Activated effector memory CD4-positive, alpha-beta T cell treated with anti-CD3 and anti-CD28 coated beads, Interleukin-2, amount 50 U/mL, for 16 hours (primary cell): Measurements from ENCODE around the gene OR10P1.

Experiments used
- DNase-seq: peaks from one replicate; pipeline ENCODE4 v3.0.0-alpha.2; 2020

Gene OR10P1

GRCh38 chr12:55653031-55653430, 16.3 kb downstream of the OR10P1 start:
- DNase-seq = no peak

- DNase-seq = no peak
Measured at GRCh38 chr12:55654511-55655214, 18.0 kb downstream of the OR10P1 start.

GRCh38 chr12:55657212-55657611, 20.5 kb downstream of the OR10P1 start:
- no peak for DNase-seq

- DNase-seq = no peak
Measured at GRCh38 chr12:55658212-55658611, 21.5 kb downstream of the OR10P1 start.

- DNase-seq = no peak
Measured at GRCh38 chr12:55658635-55659391, 22.1 kb downstream of the OR10P1 start.

- no peak for DNase-seq
Measured at GRCh38 chr12:55659486-55660385, 23.0 kb downstream of the OR10P1 start.

DNA sequence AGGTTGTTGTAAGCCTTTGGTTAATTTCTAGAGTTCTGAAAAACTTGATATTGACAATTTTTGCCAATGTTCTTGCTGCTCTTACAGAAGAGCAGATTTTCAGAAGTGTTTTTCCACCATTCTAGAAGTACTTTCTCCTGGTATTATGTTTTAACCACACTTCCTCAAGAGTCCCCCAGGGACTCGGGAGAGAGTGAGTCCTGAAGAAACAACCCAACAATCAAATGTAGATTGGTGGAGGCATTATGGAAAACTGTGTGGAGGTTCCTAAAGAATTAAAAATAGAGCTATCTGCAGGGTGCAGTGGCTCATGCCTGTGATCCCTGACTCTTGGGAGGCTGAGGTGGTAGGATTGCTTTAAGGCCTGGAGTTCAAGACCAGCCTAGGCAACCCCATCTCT, 26.7 kb downstream of the OR10P1 start:
- no peak for DNase-seq

DNA sequence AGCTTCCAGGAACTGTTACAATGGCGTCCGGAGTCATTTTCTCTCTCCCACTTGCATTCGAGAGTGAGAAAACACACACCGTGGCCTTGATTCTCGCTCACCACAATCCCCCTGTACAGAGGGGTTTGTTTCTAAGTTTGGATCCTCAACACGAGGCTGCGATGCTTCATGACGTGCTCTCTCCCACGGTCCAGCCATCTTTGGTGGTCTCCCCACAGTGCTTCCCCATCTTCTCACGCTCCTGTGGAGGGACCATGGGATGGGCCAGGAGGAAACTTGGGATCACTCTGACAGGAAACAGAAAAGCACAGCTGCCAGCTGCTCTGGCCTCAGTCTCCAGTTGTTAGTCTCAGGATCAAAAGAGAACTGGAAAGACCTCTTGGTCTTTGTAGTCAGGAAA, 28.1 kb downstream of the OR10P1 start:
- DNase-seq = no peak

DNA sequence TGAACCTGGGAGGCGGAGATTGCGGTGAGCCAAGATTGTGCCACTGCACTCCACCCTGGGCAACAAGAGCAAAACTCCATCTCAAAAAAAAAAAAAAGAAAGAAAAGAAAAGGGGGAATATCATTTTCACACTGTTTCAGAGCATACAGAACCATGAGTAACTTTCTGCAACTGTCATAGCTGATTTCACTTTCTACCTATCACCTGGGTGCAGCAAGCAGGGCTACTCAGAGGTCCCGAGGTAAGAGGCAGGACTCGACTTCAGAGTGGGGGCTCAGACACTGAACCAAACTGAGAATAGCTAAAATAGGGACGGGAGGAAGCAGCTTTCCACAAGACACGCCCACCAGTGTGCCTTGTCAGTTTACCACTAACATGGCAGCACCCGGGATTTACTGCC, 29.8 kb downstream of the OR10P1 start:
- DNase-seq = no peak

GRCh38 chr12:55670276-55670675, 33.6 kb downstream of the OR10P1 start:
- DNase-seq = no peak

- DNase-seq = no peak
Measured at GRCh38 chr12:55671746-55672145, 35.1 kb downstream of the OR10P1 start.

- no peak for DNase-seq
Measured at GRCh38 chr12:55673638-55674037, 36.9 kb downstream of the OR10P1 start.

DNA sequence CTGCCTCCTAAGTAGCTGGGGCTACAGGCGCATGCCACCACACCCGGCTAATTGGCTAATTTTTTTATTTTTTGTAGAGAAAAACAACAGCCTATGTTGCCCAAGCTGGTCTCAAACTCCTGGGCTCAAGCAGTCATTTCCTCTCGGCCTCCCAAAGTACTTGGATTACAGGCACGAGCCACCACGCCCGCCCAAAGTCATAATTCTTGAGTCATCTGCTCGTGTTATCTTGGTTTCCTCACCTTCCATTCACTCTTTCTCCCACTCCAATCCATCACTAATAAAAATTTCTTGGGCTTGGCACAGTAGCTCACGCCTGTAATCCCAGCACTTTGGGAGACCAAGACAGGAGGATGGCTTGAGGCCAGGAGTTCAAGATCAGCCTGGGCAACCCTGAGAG, 39.0 kb downstream of the OR10P1 start:
- DNase-seq = no peak

- DNase-seq = no peak
Measured at GRCh38 chr12:55676707-55677106, 40.0 kb downstream of the OR10P1 start.

DNA sequence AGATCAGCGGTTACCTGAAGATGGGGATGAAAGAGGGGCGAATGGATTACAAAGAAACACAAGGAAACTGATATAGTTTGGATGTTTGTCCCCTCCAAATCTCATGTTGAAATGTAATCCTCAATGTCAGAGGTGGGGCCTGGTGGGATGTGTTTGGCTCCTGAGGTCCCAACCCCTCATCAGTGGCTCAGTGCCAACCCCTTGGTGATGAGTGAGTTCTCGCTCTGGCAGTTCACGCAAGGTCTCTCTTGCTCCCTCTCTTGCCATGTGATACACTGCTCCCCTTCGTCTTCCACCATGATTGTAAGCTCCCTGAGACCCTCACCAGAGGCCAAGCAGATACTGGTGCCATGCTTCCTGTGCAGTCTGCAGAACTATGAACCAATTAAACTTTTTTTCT, 43.0 kb downstream of the OR10P1 start:
- no peak for DNase-seq

GRCh38 chr12:55681142-55682077, 44.7 kb downstream of the OR10P1 start:
- no peak for DNase-seq

DNA sequence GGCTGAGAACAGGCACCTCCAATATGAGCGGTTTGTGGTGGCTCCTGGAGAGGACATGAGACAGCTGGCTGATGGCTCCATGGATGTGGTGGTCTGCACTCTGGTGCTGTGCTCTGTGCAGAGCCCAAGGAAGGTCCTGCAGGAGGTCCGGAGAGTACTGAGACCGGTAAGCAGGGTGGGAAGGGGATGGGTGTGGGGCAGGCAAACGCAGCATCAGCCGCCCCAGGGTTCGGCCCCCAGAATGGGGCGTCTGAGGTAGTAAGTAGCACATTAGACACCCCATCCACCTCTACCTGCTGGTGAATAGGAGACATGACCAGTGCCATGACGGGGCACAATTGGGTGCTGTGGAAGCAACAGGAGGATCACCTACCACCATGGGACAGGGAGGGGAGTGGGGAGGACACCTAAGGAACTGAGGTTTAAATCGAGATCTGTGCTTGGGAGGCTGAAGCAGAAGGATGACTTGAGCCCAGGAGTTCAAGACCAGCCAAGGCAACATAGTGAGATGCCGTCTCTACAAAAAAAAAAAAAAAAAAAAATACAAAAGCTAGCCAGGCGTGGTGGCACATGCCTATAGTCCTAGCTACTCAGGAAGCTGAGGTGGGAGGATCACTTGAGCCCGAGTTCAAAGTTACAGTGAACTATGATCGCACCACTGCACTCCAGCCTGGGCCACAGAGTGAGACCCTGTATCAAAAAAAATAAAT, 45.5 kb downstream of the OR10P1 start:
- DNase-seq = no peak

DNA sequence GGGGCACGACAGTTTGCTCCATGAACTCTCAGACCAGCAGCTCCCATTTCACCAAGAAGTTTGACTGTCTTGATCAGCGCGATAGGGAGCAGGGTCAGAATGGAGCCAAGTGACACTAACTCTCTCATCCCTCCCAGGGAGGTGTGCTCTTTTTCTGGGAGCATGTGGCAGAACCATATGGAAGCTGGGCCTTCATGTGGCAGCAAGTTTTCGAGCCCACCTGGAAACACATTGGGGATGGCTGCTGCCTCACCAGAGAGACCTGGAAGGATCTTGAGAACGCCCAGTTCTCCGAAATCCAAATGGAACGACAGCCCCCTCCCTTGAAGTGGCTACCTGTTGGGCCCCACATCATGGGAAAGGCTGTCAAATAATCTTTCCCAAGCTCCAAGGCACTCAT, 47.0 kb downstream of the OR10P1 start:
- no peak for DNase-seq

DNA sequence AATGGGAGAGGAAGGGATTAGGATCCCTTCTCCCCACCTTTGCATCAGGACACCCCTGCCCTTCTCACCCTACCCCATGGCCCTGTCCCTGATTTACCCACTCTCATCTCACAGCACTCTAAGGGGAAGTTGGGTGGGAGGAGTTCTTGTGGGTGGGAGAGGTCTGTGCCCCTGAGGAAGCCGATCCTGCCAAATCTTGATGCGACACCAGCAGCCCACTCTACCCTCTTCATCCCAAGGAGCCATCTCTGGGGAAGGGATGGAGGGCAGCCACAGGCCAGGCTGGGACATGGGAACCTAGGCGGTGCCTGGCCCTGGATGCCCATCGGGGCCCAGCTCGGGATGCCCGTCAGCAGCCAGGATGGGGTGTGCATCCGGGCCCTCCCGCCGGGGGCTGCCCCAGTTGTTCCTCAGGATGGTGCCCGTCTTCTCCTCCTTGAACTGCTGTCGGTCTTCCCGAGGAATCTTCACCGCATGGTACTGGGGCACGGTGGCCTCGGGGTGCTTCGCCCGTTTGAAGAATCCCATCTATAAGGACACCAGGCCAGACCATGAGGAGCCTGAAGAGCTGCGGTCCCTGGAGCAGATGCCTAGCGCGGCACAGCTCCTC, 48.2 kb downstream of the OR10P1 start:
- no peak for DNase-seq

DNA sequence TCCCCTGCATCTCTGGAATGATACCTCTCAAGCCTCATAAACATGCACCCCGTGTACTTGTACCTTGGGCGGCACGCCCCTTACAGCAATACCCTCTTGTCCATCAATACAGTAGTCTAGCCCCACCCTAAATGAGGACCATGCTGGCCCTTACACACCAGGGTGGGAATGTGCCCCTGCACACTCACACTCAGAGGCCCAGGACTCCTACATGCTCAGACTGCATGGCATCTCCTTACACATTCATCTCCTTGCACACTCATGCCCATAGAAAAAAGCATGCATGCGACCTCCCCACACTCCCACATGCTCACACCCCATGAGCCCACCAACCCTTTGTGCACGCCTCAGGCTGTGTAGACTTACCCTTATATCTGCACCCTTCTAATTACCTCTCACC, 49.0 kb downstream of the OR10P1 start:
- DNase-seq = no peak

- no peak for DNase-seq
Measured at GRCh38 chr12:55686366-55687010, 49.8 kb downstream of the OR10P1 start.
